T-helper 2 cell treated with Interferon-gamma antibody and Interleukin-4, amounts not matched to agents 100 ng/mL and 5 ng/mL, for 36 hours (primary cell): ENCODE measurements around the gene PHKB. TPM values are rescaled to one million over a fixed set of nuclear protein-coding genes. Genes with fewer than 3 reads are reported as not detected.

Experiments
- intact Hi-C: fragments of 100-400 bp; cut with micrococcal nuclease; formaldehyde crosslinking; loops from one replicate; pipeline ENCODE4 v1.15.1; 2023
- total RNA-seq: library from RNA; stranded (reverse); gene quantifications from 2 replicates; pipeline ENCODE4 v1.2.3, GENCODE V29; 2022

PHKB gene
- total RNA-seq, 1 donor from 2014 or later: 42.7 TPM

- intact Hi-C loops: no loop called here
These were observed 100.2 kb downstream of the PHKB start for GRCh38 chr16:47561286-47561685.

GRCh38 chr16:47562366-47562765 lies 101.2 kb downstream of the PHKB start:
- intact Hi-C loops: no loop called here

GRCh38 chr16:47565454-47565853 lies 104.3 kb downstream of the PHKB start:
- intact Hi-C loops: no loop called here

- intact Hi-C loops: no loop called here
These were observed 106.2 kb downstream of the PHKB start for GRCh38 chr16:47567321-47567720.

GRCh38 chr16:47568351-47568750 lies 107.2 kb downstream of the PHKB start:
- intact Hi-C loops: loop anchor here (2.0 kb wide), 1 partner anchor 108 kb away; the partner anchor contains the start of genes ITFG1 and PHKB

GRCh38 chr16:47571049-47571448 lies 109.9 kb downstream of the PHKB start:
- intact Hi-C loops: no loop called here

- intact Hi-C loops: no loop called here
These were observed 110.6 kb downstream of the PHKB start for GRCh38 chr16:47571711-47572110.

- intact Hi-C loops: loop anchor here (1.0 kb wide), 1 partner anchor 112 kb away; no protein-coding TSS in a partner anchor
These were observed 113.2 kb downstream of the PHKB start for GRCh38 chr16:47574091-47575054.

- intact Hi-C loops: no loop called here
These were observed 115.9 kb downstream of the PHKB start for GRCh38 chr16:47577029-47577428.

- intact Hi-C loops: no loop called here
These were observed 116.9 kb downstream of the PHKB start for GRCh38 chr16:47578033-47578432.

GRCh38 chr16:47578573-47578972 lies 117.4 kb downstream of the PHKB start:
- intact Hi-C loops: no loop called here

- intact Hi-C loops: no loop called here
These were observed 120.0 kb downstream of the PHKB start for GRCh38 chr16:47581114-47581513.

- intact Hi-C loops: no loop called here
These were observed 123.5 kb downstream of the PHKB start for GRCh38 chr16:47584464-47585225.

GRCh38 chr16:47586121-47586520 lies 125.0 kb downstream of the PHKB start:
- intact Hi-C loops: no loop called here

- intact Hi-C loops: no loop called here
These were observed 129.3 kb downstream of the PHKB start for GRCh38 chr16:47590472-47590871.

- intact Hi-C loops: no loop called here
These were observed 131.1 kb downstream of the PHKB start for GRCh38 chr16:47592232-47592631.

- intact Hi-C loops: no loop called here
These were observed 138.4 kb downstream of the PHKB start for GRCh38 chr16:47599512-47599911.

GRCh38 chr16:47600376-47600775 lies 139.2 kb downstream of the PHKB start:
- intact Hi-C loops: no loop called here

- intact Hi-C loops: no loop called here
These were observed 143.2 kb downstream of the PHKB start for GRCh38 chr16:47604306-47604705.

GRCh38 chr16:47611042-47611441 lies 149.9 kb downstream of the PHKB start:
- intact Hi-C loops: no loop called here

GRCh38 chr16:47611848-47612493 lies 150.8 kb downstream of the PHKB start:
- intact Hi-C loops: no loop called here

GRCh38 chr16:47612711-47613110 lies 151.6 kb downstream of the PHKB start:
- intact Hi-C loops: no loop called here
